K562 (cell line): ENCODE data around the gene DDX51. TPM values are rescaled to one million over a fixed set of nuclear protein-coding genes. Genes with fewer than 3 reads are reported as not detected.

Experiments
- ATF7 ChIP-seq: fragments of 450-650 bp; IDR thresholded peaks from 2 replicates; pipeline ENCODE4 v1.7.1; 2014; ENCODE audit warnings: mild to moderate bottlenecking, moderate library complexity
- CTBP1 ChIP-seq: fragments of 450-650 bp; IDR thresholded peaks from 2 replicates; pipeline ENCODE4 v1.6.1; 2016; ENCODE audit warnings: borderline replicate concordance
- E2F6 ChIP-seq, 2 experiments: IDR thresholded peaks; 2 replicates each; pipeline ENCODE4 v1.6.1; 2011; ENCODE audit warnings: borderline replicate concordance in 1 of 2, control low read depth in 1 of 2, low read depth in 1 of 2, low read length in 1 of 2, mild to moderate bottlenecking in 1 of 2, mixed read lengths in 1 of 2, moderate library complexity in 1 of 2; ENCODE audit not compliant: insufficient read depth in 1 of 2, insufficient read length in 1 of 2, poor library complexity in 1 of 2, severe bottlenecking in 1 of 2; ENCODE audit errors: extremely low read depth in 1 of 2
- ETV1 ChIP-seq: fragments of 450-650 bp; conservative IDR thresholded peaks from 2 replicates; pipeline ENCODE4 v1.6.1; 2016; ENCODE audit warnings: missing genetic modification characterization, control low read depth, low read depth, missing compliant biosample characterization
- GTF2F1 ChIP-seq: IDR thresholded peaks from 2 replicates; pipeline ENCODE4 v1.6.1; 2011; ENCODE audit warnings: low read depth, low read length, improper control_type of control experiment
- HMG20A ChIP-seq: fragments of 450-650 bp; formaldehyde crosslinking; conservative IDR thresholded peaks from 2 replicates; pipeline ENCODE4 v1.4.0; 2020; ENCODE audit warnings: mild to moderate bottlenecking, mixed read lengths
- OTX1 ChIP-seq: fragments of 450-650 bp; formaldehyde crosslinking; IDR thresholded peaks from 2 replicates; pipeline ENCODE4 v1.4.0; 2022; ENCODE audit warnings: mild to moderate bottlenecking
- PHB2 ChIP-seq: fragments of 450-650 bp; IDR thresholded peaks from 2 replicates; pipeline ENCODE4 v1.6.1; 2017; ENCODE audit warnings: low read depth
- PHF8 ChIP-seq: fragments of 200-600 bp; sonication (generic); IDR thresholded peaks from 2 replicates; pipeline ENCODE4 v1.6.1; 2012; ENCODE audit warnings: mixed run types, mild to moderate bottlenecking, inconsistent platforms, low read length, moderate library complexity, borderline replicate concordance
- SP1 ChIP-seq: sonication (generic); formaldehyde crosslinking; IDR thresholded peaks from 2 replicates; pipeline ENCODE4 v1.8.1; 2022; ENCODE audit warnings: mild to moderate bottlenecking, missing genetic modification reagents
- SREBF1 ChIP-seq: fragments of 150-350 bp; IDR thresholded peaks from 2 replicates; pipeline ENCODE4 v1.6.1; 2014; ENCODE audit warnings: antibody characterized with exemption, low read depth, low read length, borderline replicate concordance
- ZFX ChIP-seq: sonication (generic); formaldehyde crosslinking; IDR thresholded peaks from 2 replicates; pipeline ENCODE4 v1.8.0; 2022; ENCODE audit warnings: mild to moderate bottlenecking, missing genetic modification reagents, moderate library complexity
- ZNF24 ChIP-seq: fragments of 450-650 bp; IDR thresholded peaks from 2 replicates; pipeline ENCODE4 v1.6.1; 2016
- polyA plus RNA-seq, 8 experiments: library from polyadenylated mRNA; depleted of rRNA in 4 of 8; stranded (reverse) in 5 of 8; unstranded in 3 of 8; fragments of >200 nt; fragmentation: Nextera tagmentation in 2 of 8; fragmentation: Illumina TruSeq in 1 of 8; extraction: Ambion mirVana in 2 of 8; extraction: Trizol in 1 of 8; gene quantifications; 2 replicates each; pipeline versions ENCODE4 v1.2.1 to v1.2.3, GENCODE V29; 2011 to 2014; ENCODE audit warnings: inconsistent platforms in 1 of 8, missing spikeins in 1 of 8
- total RNA-seq, 7 experiments: library from RNA; depleted of rRNA in 6 of 7; stranded (reverse); fragments of >200 nt in 6 of 7; fragmentation: Illumina TruSeq in 2 of 7; extraction: Trizol in 2 of 7; gene quantifications; 2 replicates each; pipeline versions ENCODE4 v1.2.1 to v1.2.3, GENCODE V29; 2011 to 2021; ENCODE audit warnings: low replicate concordance in 1 of 7
- TF ChIP-seq, protein P1 (sequence below), 2 experiments: fragments of 450-650 bp; formaldehyde crosslinking in 1 of 2; IDR thresholded peaks; 2 replicates each; pipeline versions ENCODE4 v1.4.0 to v1.6.1; 2014 to 2020; ENCODE audit warnings: mild to moderate bottlenecking in 2 of 2, borderline replicate concordance in 1 of 2, low read depth in 1 of 2
- TF ChIP-seq, protein P2 (sequence below): fragments of 450-650 bp; IDR thresholded peaks from one replicate; pipeline ENCODE4 v1.6.1; 2018; ENCODE audit warnings: mild to moderate bottlenecking, moderate library complexity; ENCODE audit not compliant: partially characterized antibody
- TF ChIP-seq, protein P3 (sequence below), 2 experiments: fragments of 450-650 bp in 1 of 2; sonication (generic) in 1 of 2; formaldehyde crosslinking; conservative IDR thresholded peaks; 2 replicates each; pipeline versions ENCODE4 v1.4.0 to v1.8.1; 2020 to 2022; ENCODE audit warnings: mild to moderate bottlenecking in 1 of 2, missing genetic modification reagents in 1 of 2

DDX51 gene
- total and polyA plus RNA-seq, 9 of the 15 experiments (the other 6 are each of a cell fraction or from before 2014, with no cell fraction given) = 1.1 to 35.9 (median 12.4) TPM

GRCh38 chr12:132189378-132190011 lies 45.4 kb upstream of the DDX51 start (continued):
- peak; percentile 73 for TF ChIP-seq CTBP1
- TF ChIP-seq, protein P1, sequence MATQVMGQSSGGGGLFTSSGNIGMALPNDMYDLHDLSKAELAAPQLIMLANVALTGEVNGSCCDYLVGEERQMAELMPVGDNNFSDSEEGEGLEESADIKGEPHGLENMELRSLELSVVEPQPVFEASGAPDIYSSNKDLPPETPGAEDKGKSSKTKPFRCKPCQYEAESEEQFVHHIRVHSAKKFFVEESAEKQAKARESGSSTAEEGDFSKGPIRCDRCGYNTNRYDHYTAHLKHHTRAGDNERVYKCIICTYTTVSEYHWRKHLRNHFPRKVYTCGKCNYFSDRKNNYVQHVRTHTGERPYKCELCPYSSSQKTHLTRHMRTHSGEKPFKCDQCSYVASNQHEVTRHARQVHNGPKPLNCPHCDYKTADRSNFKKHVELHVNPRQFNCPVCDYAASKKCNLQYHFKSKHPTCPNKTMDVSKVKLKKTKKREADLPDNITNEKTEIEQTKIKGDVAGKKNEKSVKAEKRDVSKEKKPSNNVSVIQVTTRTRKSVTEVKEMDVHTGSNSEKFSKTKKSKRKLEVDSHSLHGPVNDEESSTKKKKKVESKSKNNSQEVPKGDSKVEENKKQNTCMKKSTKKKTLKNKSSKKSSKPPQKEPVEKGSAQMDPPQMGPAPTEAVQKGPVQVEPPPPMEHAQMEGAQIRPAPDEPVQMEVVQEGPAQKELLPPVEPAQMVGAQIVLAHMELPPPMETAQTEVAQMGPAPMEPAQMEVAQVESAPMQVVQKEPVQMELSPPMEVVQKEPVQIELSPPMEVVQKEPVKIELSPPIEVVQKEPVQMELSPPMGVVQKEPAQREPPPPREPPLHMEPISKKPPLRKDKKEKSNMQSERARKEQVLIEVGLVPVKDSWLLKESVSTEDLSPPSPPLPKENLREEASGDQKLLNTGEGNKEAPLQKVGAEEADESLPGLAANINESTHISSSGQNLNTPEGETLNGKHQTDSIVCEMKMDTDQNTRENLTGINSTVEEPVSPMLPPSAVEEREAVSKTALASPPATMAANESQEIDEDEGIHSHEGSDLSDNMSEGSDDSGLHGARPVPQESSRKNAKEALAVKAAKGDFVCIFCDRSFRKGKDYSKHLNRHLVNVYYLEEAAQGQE (IDR thresholded peaks at IDR 0.05; ENCODE audit: borderline replicate concordance) = no peak
- TF ChIP-seq, protein P1 (CRISPR knock-in tag; IDR thresholded peaks at IDR 0.05; ENCODE audit: low read depth) = no peak
- TF ChIP-seq E2F6 (IDR thresholded peaks at IDR 0.05; ENCODE audit: borderline replicate concordance in 1 of 2, extremely low read depth in 1 of 2, insufficient read depth in 1 of 2, insufficient read length in 1 of 2, low read depth in 1 of 2, low read length in 1 of 2, poor library complexity in 1 of 2, severe bottlenecking in 1 of 2) = peak; percentile 36 to 72
- TF ChIP-seq ATF7 = peak; percentile 39; the same call in 1 of the 2 replicates
- no peak for TF ChIP-seq ZFX (CRISPR knock-in tag)
- TF ChIP-seq PHB2 = no peak
- TF ChIP-seq, protein P2, sequence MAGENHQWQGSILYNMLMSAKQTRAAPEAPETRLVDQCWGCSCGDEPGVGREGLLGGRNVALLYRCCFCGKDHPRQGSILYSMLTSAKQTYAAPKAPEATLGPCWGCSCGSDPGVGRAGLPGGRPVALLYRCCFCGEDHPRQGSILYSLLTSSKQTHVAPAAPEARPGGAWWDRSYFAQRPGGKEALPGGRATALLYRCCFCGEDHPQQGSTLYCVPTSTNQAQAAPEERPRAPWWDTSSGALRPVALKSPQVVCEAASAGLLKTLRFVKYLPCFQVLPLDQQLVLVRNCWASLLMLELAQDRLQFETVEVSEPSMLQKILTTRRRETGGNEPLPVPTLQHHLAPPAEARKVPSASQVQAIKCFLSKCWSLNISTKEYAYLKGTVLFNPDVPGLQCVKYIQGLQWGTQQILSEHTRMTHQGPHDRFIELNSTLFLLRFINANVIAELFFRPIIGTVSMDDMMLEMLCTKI = no peak
- TF ChIP-seq SREBF1 = no peak
- TF ChIP-seq SP1 (CRISPR knock-in tag) = peak; percentile 78
- TF ChIP-seq PHF8 = peak; percentile 21; the same call in 1 of the 2 replicates
- TF ChIP-seq, protein P3, sequence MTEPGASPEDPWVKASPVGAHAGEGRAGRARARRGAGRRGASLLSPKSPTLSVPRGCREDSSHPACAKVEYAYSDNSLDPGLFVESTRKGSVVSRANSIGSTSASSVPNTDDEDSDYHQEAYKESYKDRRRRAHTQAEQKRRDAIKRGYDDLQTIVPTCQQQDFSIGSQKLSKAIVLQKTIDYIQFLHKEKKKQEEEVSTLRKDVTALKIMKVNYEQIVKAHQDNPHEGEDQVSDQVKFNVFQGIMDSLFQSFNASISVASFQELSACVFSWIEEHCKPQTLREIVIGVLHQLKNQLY (CRISPR knock-in tag; conservative IDR thresholded peaks at IDR 0.05) = no peak
- TF ChIP-seq ETV1 (tag) = 0 out of 2 replicates have a peak, but pooled peaks have one; percentile 17
- no peak for TF ChIP-seq OTX1 (CRISPR knock-in tag)
- TF ChIP-seq GTF2F1 = no peak
- TF ChIP-seq HMG20A = no peak
- peak; percentile 18; the same call in 1 of the 2 replicates for TF ChIP-seq ZNF24
